Measurements from ENCODE around the gene EPN2.

- TF ChIP-seq CTCF (conservative IDR thresholded peaks at IDR 0.05 in 1 of 2, IDR thresholded peaks at IDR 0.05 in 1 of 2; ENCODE audit: extremely low read depth in 1 of 2, insufficient read depth in 1 of 2, low read depth in 1 of 2, low read length in 2 of 2): no peak
- TF ChIP-seq EZH2 (IDR thresholded peaks at IDR 0.05; ENCODE audit: borderline replicate concordance, low read length): no peak
Observed at GRCh38 chr17:19310151-19310550, 73.0 kb downstream of the EPN2 start.

Measured in mammary epithelial cell (primary cell).